CD14-positive monocyte (primary cell): ENCODE measurements around the gene RER1. TPM values are rescaled to one million over a fixed set of nuclear protein-coding genes. Genes with fewer than 3 reads are reported as not detected.
A peak's percentile ranks its signal among the peaks of the same experiment; 100 is the strongest.

Experiments
- DNase-seq, 3 donors: peaks; one replicate each; pipeline ENCODE4 v3.0.0-alpha.2; 2011 to 2022
- H2AFZ ChIP-seq: 2 replicates; pipeline ENCODE4 v1.6.0; 2012; ENCODE audit warnings: mild to moderate bottlenecking, low read depth, low read length, inconsistent platforms; ENCODE audit not compliant: insufficient read depth, poor library complexity, severe bottlenecking
- H3K27ac ChIP-seq, 2 donors: 1 replicate in 1 of 2; 2 replicates in 1 of 2; pipeline ENCODE4 v1.5.1; 2012 to 2013; ENCODE audit warnings: low read length in 2 of 2, control low read depth in 1 of 2, inconsistent platforms in 1 of 2, low read depth in 1 of 2, mild to moderate bottlenecking in 1 of 2
- H3K27me3 ChIP-seq, 2 donors: one replicate each; pipeline versions ENCODE4 v1.6.0 to v1.6.1; 2011 to 2013; ENCODE audit warnings: low read length in 2 of 2; ENCODE audit not compliant: control insufficient read depth in 2 of 2, insufficient read depth in 2 of 2
- H3K36me3 ChIP-seq, 2 donors: replicated peaks in 1 of 2; 1 replicate in 1 of 2; 2 replicates in 1 of 2; pipeline versions ENCODE4 v1.5.1 to v1.6.1; 2012 to 2013; ENCODE audit warnings: low read length in 2 of 2, control low read depth in 1 of 2, inconsistent platforms in 1 of 2, mild to moderate bottlenecking in 1 of 2; ENCODE audit not compliant: insufficient read depth in 2 of 2, control insufficient read depth in 1 of 2
- H3K4me1 ChIP-seq, 2 donors: 1 replicate in 1 of 2; 2 replicates in 1 of 2; pipeline versions ENCODE4 v1.5.1 to v1.6.1; 2012 to 2013; ENCODE audit warnings: low read length in 2 of 2, control low read depth in 1 of 2, inconsistent platforms in 1 of 2, mild to moderate bottlenecking in 1 of 2, moderate library complexity in 1 of 2; ENCODE audit not compliant: insufficient read depth in 2 of 2, control insufficient read depth in 1 of 2
- H3K4me2 ChIP-seq: replicated peaks from 2 replicates; pipeline ENCODE3; 2012; ENCODE audit warnings: low read length, moderate library complexity, mild to moderate bottlenecking; ENCODE audit not compliant: poor library complexity, severe bottlenecking; ENCODE audit errors: extremely low read depth
- H3K4me3 ChIP-seq, 3 experiments: fragments of 200-600 bp in 1 of 3; sonication (generic) in 1 of 3; replicated peaks in 1 of 3; 1 replicate in 2 of 3; 2 replicates in 1 of 3; pipeline ENCODE4 v1.5.1; 2011 to 2013; ENCODE audit warnings: low read length in 3 of 3, mild to moderate bottlenecking in 3 of 3, control low read depth in 2 of 3, low read depth in 2 of 3, inconsistent platforms in 1 of 3, moderate library complexity in 1 of 3
- H3K79me2 ChIP-seq: 2 replicates; pipeline ENCODE4 v1.6.0; 2012; ENCODE audit warnings: mild to moderate bottlenecking, control low read depth, inconsistent platforms, low read length, moderate library complexity; ENCODE audit not compliant: insufficient read depth
- H3K9ac ChIP-seq: 2 replicates; pipeline ENCODE4 v1.6.0; 2017; ENCODE audit warnings: low read length, mild to moderate bottlenecking; ENCODE audit not compliant: insufficient read depth, poor library complexity, severe bottlenecking
- H3K9me3 ChIP-seq, 2 donors: replicated peaks in 1 of 2; 1 replicate in 1 of 2; 2 replicates in 1 of 2; pipeline versions ENCODE4 v1.5.1 to v1.6.1; 2012 to 2013; ENCODE audit warnings: low read length in 2 of 2, control low read depth in 1 of 2; ENCODE audit not compliant: control insufficient read depth in 1 of 2, insufficient read depth in 1 of 2
- H4K20me1 ChIP-seq: 2 replicates; pipeline ENCODE4 v1.6.0; 2012; ENCODE audit warnings: mild to moderate bottlenecking, low read length, control low read depth, moderate library complexity; ENCODE audit not compliant: insufficient read depth
- H3K27ac Mint-ChIP-seq, 7 donors: one replicate each; pipeline ENCODE4 v1.8.0; 2020; ENCODE audit warnings: mild to moderate bottlenecking in 7 of 7, mixed read lengths in 7 of 7, moderate library complexity in 6 of 7, inconsistent platforms in 2 of 7
- H3K27me3 Mint-ChIP-seq, 3 donors: one replicate each; pipeline ENCODE4 v1.8.0; 2021 to 2022; ENCODE audit warnings: low read depth in 3 of 3, mild to moderate bottlenecking in 3 of 3, mixed read lengths in 3 of 3, moderate library complexity in 3 of 3, inconsistent platforms in 1 of 3
- H3K36me3 Mint-ChIP-seq, 2 donors: one replicate each; pipeline ENCODE4 v1.8.0; 2020; ENCODE audit warnings: mixed read lengths in 2 of 2, inconsistent platforms in 1 of 2, mild to moderate bottlenecking in 1 of 2
- H3K4me1 Mint-ChIP-seq: one replicate; pipeline ENCODE4 v1.8.0; 2020; ENCODE audit warnings: mild to moderate bottlenecking, mixed read lengths
- H3K4me3 Mint-ChIP-seq, 2 donors: one replicate each; pipeline ENCODE4 v1.8.0; 2020; ENCODE audit warnings: mild to moderate bottlenecking in 2 of 2, mixed read lengths in 2 of 2, moderate library complexity in 1 of 2
- H3K9me3 Mint-ChIP-seq, 7 donors: one replicate each; pipeline ENCODE4 v1.8.0; 2020 to 2022; ENCODE audit warnings: mixed read lengths in 7 of 7, mild to moderate bottlenecking in 6 of 7, moderate library complexity in 6 of 7, inconsistent platforms in 2 of 7
- WGBS: methylation state at CpG from one replicate; pipeline ENCODE4 v1.1.5; 2013; ENCODE audit warnings: missing lambda C conversion rate; ENCODE audit not compliant: insufficient coverage; 5-methylcytosine and 5-hydroxymethylcytosine counted together
- intact Hi-C, 2 donors: fragments of 100-400 bp; cut with micrococcal nuclease; formaldehyde crosslinking; loops; one replicate each; pipeline versions ENCODE4 v1.15.0 to v1.15.1; 2023
- polyA plus RNA-seq, 3 donors: library from polyadenylated mRNA; depleted of rRNA in 1 of 3; unstranded in 2 of 3; stranded (reverse) in 1 of 3; fragments of 300-500 nt in 2 of 3; fragments of >200 nt in 1 of 3; fragmentation: Illumina TruSeq in 2 of 3; gene quantifications; 1 replicate in 2 of 3; 2 replicates in 1 of 3; pipeline ENCODE4 v1.2.3, GENCODE V29; 2012 to 2021
- TF ChIP-seq, protein P1 (sequence below): fragments of 200-600 bp; IDR thresholded peaks from one replicate; pipeline ENCODE4 v1.8.0; 2022; ENCODE audit warnings: antibody characterized with exemption, mild to moderate bottlenecking

The RER1 gene
- polyA plus RNA-seq, 3 donors: 98.3 to 235 (median 193) TPM

DNA sequence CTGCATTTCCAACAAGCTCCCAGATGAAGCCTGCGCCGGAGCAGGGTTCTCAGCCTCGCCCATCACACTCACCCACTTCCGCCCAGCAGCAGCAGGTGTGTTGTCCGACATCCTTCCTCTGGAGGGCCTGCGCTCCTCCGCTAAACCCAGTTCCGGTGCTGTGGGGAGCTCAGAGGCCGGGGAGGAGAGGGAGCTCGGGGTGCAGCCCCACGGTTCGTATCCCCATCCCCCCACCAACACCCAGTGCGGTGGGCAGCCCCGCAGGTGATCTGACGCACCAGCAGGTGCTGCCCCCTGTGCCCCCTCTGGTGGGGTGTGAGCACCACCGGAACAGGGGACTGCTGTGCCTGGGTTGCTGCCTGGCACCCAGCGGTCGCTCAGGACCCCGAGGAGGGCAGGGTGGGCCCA, 24.2 kb downstream of the RER1 start:
- no peak overlapping the region for H3K9ac ChIP-seq
- Mint-ChIP-seq H3K27me3 (peaks cover 27 to 53% (median 28%) of the 10 kb centered on the region in 3 donors), H3K27ac (no peak overlapping the region), H3K36me3 (no peaks in the 10 kb centered on the region), H3K9me3 (peaks cover 0 to 4% (median 0%) of the 10 kb centered on the region in 7 donors), H3K4me1 (peaks cover 19% of the 10 kb centered on the region), H3K4me3 (peak overlapping the region in 1 of 2 donors; percentile 75)
- H4K20me1 ChIP-seq: no peaks in the 10 kb centered on the region
- no peaks in the 10 kb centered on the region for H3K9me3 ChIP-seq
- intact Hi-C loops: loop anchor here (2.0 to 10.0 kb wide), 3 partner anchors 231 to 389 kb away; partner anchors contain the start of gene TTC34 (in 1 of the 2)
- peak overlapping the region; percentile 44 for H3K4me2 ChIP-seq
- peaks cover 24 to 46% of the 10 kb centered on the region in 2 donors for H3K4me1 ChIP-seq
- H3K27me3 ChIP-seq: peaks cover 0 to 13% of the 10 kb centered on the region in 2 donors
- H2AFZ ChIP-seq: peak overlapping the region; percentile 13
- TF ChIP-seq, protein P1, sequence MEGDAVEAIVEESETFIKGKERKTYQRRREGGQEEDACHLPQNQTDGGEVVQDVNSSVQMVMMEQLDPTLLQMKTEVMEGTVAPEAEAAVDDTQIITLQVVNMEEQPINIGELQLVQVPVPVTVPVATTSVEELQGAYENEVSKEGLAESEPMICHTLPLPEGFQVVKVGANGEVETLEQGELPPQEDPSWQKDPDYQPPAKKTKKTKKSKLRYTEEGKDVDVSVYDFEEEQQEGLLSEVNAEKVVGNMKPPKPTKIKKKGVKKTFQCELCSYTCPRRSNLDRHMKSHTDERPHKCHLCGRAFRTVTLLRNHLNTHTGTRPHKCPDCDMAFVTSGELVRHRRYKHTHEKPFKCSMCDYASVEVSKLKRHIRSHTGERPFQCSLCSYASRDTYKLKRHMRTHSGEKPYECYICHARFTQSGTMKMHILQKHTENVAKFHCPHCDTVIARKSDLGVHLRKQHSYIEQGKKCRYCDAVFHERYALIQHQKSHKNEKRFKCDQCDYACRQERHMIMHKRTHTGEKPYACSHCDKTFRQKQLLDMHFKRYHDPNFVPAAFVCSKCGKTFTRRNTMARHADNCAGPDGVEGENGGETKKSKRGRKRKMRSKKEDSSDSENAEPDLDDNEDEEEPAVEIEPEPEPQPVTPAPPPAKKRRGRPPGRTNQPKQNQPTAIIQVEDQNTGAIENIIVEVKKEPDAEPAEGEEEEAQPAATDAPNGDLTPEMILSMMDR: no peak
- H3K27ac ChIP-seq: no peak overlapping the region
- no peak for DNase-seq
- H3K4me3 ChIP-seq: peak overlapping the region in 1 of 3 experiments; percentile 30
- 0% methylated on average over 1 of the region's 19 CpGs for WGBS
- H3K36me3 ChIP-seq: no peaks in the 10 kb centered on the region
- peaks cover 5% of the 10 kb centered on the region for H3K79me2 ChIP-seq

DNA sequence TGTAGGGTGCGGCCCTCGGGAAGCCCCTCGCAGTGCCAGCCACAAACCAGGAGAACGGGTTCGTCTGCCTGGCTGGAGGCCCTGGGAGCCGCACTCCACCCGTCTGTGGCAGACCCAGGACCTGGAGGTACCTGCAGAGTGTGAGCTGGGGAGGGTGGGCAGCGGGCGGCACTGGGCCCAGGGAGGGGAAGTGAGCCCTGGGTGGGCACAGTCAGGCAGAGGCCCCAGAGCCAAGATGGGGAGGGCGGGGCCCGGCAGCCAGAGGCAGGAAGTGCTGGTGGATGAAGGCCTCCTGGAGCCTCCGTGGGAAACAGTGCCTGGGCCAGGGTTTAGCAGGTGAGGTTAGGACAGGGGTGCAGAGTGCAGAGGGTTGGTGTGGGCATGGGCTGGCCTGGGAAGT, 24.8 kb downstream of the RER1 start:
- Mint-ChIP-seq H3K4me1 (peaks cover 18% of the 10 kb centered on the region), H3K9me3 (peaks cover 0 to 4% (median 0%) of the 10 kb centered on the region in 7 donors), H3K4me3 (peak overlapping the region; percentile 51 to 67), H3K36me3 (no peaks in the 10 kb centered on the region), H3K27ac (no peak overlapping the region), H3K27me3 (peaks cover 27 to 53% (median 28%) of the 10 kb centered on the region in 3 donors)
- 3% methylated on average over 12 of the region's 12 CpGs for WGBS
- H3K4me1 ChIP-seq: peaks cover 24 to 46% of the 10 kb centered on the region in 2 donors
- H3K4me3 ChIP-seq: peak overlapping the region in 1 of 3 experiments; percentile 30
- H3K79me2 ChIP-seq: peaks cover 5% of the 10 kb centered on the region
- H3K9me3 ChIP-seq: no peaks in the 10 kb centered on the region
- TF ChIP-seq, protein P1: no peak
- no peak overlapping the region for H3K9ac ChIP-seq
- H4K20me1 ChIP-seq: no peaks in the 10 kb centered on the region
- peaks cover 0 to 13% of the 10 kb centered on the region in 2 donors for H3K27me3 ChIP-seq
- no peaks in the 10 kb centered on the region for H3K36me3 ChIP-seq
- no peak overlapping the region for H3K27ac ChIP-seq
- no peak for DNase-seq
- peak overlapping the region; percentile 44 for H3K4me2 ChIP-seq
- H2AFZ ChIP-seq: peak overlapping the region; percentile 13
- intact Hi-C loops: loop anchor here in 1 of 2 donors (5.0 to 10.0 kb wide), 2 partner anchors 366 to 388 kb away; partner anchors contain the start of gene TTC34
